Esophagus muscularis mucosa (tissue), 4 donors: ENCODE data around the gene GOT1. TPM values are rescaled to one million over a fixed set of nuclear protein-coding genes. Genes with fewer than 3 reads are reported as not detected.

Experiments used
- DNase-seq: peaks from one replicate; pipeline ENCODE4 v3.0.0-alpha.2; 2017; ENCODE audit errors: extremely low spot score
- H3K27ac ChIP-seq, 4 donors: fragments of 200-600 bp; sonication (generic); replicated peaks in 1 of 4; 1 replicate in 3 of 4; 2 replicates in 1 of 4; pipeline ENCODE4 v1.5.1; 2016 to 2019; ENCODE audit warnings: mild to moderate bottlenecking in 1 of 4
- H3K27me3 ChIP-seq, 4 donors: fragments of 200-600 bp; sonication (generic); one replicate each; pipeline versions ENCODE4 v1.5.1 to v1.6.0; 2016 to 2019
- H3K36me3 ChIP-seq, 4 donors: fragments of 200-600 bp; sonication (generic); one replicate each; pipeline ENCODE4 v1.5.1; 2016 to 2019
- H3K4me1 ChIP-seq, 4 donors: fragments of 200-600 bp; sonication (generic); one replicate each; pipeline ENCODE4 v1.5.1; 2016 to 2019
- H3K4me3 ChIP-seq, 4 donors: fragments of 200-600 bp; sonication (generic); 1 replicate in 2 of 4; 2 replicates in 2 of 4; pipeline ENCODE4 v1.5.1; 2016 to 2019; ENCODE audit warnings: mild to moderate bottlenecking in 4 of 4, moderate library complexity in 1 of 4
- H3K9me3 ChIP-seq, 4 donors: fragments of 200-600 bp; sonication (generic); 1 replicate in 3 of 4; 2 replicates in 1 of 4; pipeline ENCODE4 v1.5.1; 2016 to 2019
- EP300 ChIP-seq: sonication (generic); formaldehyde crosslinking; IDR thresholded peaks from one replicate; pipeline ENCODE4 v1.6.1; 2017; ENCODE audit warnings: antibody characterized with exemption
- POLR2A ChIP-seq: fragments of 450-650 bp; IDR thresholded peaks from one replicate; pipeline ENCODE4 v1.6.1; 2017; ENCODE audit warnings: antibody characterized with exemption, moderate library complexity, mild to moderate bottlenecking, low read depth
- POLR2AphosphoS5 ChIP-seq, 2 donors: sonication (generic); formaldehyde crosslinking; IDR thresholded peaks; one replicate each; pipeline ENCODE4 v1.6.1; 2017; ENCODE audit warnings: antibody characterized with exemption in 2 of 2
- WGBS: methylation state at CpG from one replicate; pipeline ENCODE4 v1.1.5; 2018; 5-methylcytosine and 5-hydroxymethylcytosine counted together
- intact Hi-C: fragments of 100-400 bp; cut with DNase I; formaldehyde crosslinking; loops from one replicate; pipeline ENCODE4 v1.15.1; 2023
- total RNA-seq, 4 donors: library from RNA; depleted of rRNA; stranded (reverse); fragments of >200 nt; gene quantifications; one replicate each; pipeline versions ENCODE4 v1.1.0 to v1.2.1, GENCODE V29; 2016
- TF ChIP-seq, protein P1 (sequence below), 3 experiments: fragments of 200-600 bp in 2 of 3; fragments of 450-650 bp in 1 of 3; sonication (generic) in 2 of 3; IDR thresholded peaks; one replicate each; pipeline ENCODE4 v1.5.1; 2017 to 2019; ENCODE audit warnings: antibody characterized with exemption in 3 of 3, mild to moderate bottlenecking in 2 of 3, moderate library complexity in 1 of 3

Gene GOT1
- total RNA-seq, 4 donors from 2014 or later = 31.0 to 37.4 (median 36.0) TPM

GRCh38 chr10:99365736-99366135 is 64.7 kb downstream of the GOT1 start:
- peaks cover 0 to 11% (median 3%) of the 10 kb centered on the region in 4 donors for H3K36me3 ChIP-seq
- H3K27me3 ChIP-seq = no peaks in the 10 kb centered on the region
- 78% methylated on average over 1 of the region's 1 CpG for WGBS
- intact Hi-C loops = no loop called here
- no peaks in the 10 kb centered on the region for H3K9me3 ChIP-seq
- no peaks in the 10 kb centered on the region for H3K4me1 ChIP-seq
- no peak for DNase-seq
- H3K27ac ChIP-seq = no peak overlapping the region
- TF ChIP-seq POLR2A (no peak), POLR2AphosphoS5 (IDR thresholded peaks at IDR 0.05) (no peak), EP300 (no peak)
- TF ChIP-seq, protein P1, sequence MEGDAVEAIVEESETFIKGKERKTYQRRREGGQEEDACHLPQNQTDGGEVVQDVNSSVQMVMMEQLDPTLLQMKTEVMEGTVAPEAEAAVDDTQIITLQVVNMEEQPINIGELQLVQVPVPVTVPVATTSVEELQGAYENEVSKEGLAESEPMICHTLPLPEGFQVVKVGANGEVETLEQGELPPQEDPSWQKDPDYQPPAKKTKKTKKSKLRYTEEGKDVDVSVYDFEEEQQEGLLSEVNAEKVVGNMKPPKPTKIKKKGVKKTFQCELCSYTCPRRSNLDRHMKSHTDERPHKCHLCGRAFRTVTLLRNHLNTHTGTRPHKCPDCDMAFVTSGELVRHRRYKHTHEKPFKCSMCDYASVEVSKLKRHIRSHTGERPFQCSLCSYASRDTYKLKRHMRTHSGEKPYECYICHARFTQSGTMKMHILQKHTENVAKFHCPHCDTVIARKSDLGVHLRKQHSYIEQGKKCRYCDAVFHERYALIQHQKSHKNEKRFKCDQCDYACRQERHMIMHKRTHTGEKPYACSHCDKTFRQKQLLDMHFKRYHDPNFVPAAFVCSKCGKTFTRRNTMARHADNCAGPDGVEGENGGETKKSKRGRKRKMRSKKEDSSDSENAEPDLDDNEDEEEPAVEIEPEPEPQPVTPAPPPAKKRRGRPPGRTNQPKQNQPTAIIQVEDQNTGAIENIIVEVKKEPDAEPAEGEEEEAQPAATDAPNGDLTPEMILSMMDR (IDR thresholded peaks at IDR 0.05) = no peak
- H3K4me3 ChIP-seq = no peak overlapping the region

DNA sequence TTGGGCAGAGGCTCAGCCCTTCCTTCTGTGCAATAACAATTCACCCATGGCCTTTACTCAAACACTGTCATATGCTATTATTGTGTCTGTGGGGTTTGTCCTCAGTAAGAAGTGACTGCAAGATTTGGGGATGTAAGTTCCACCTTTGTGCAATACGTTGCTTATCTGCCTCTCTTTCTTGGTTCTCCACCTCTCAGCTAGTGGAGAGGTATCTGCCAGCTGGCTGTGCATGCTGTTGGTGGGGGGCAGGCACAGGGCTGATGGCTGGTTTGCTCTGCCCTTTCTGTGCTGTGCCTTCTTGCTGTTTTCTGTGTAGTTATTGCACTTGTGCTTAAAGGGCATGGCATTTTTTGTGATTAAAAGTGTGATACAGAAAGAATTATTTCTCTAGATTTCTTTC is 65.1 kb downstream of the GOT1 start:
- Histone ChIP-seq H3K9me3 (no peaks in the 10 kb centered on the region), H3K4me3 (no peak overlapping the region), H3K36me3 (peaks cover 0 to 11% (median 3%) of the 10 kb centered on the region in 4 donors), H3K4me1 (no peaks in the 10 kb centered on the region), H3K27ac (no peak overlapping the region), H3K27me3 (no peaks in the 10 kb centered on the region)
- DNase-seq = no peak
- 42% methylated on average over 1 of the region's 1 CpG for WGBS
- TF ChIP-seq, protein P1 (IDR thresholded peaks at IDR 0.05) = no peak
- no peak for TF ChIP-seq EP300
- TF ChIP-seq POLR2AphosphoS5 (IDR thresholded peaks at IDR 0.05) = no peak
- no peak for TF ChIP-seq POLR2A
- intact Hi-C loops = no loop called here

GRCh38 chr10:99364125-99364524 is 66.3 kb downstream of the GOT1 start:
- Histone ChIP-seq H3K4me1 (no peaks in the 10 kb centered on the region), H3K36me3 (peaks cover 0 to 11% (median 3%) of the 10 kb centered on the region in 4 donors), H3K9me3 (no peaks in the 10 kb centered on the region), H3K27ac (no peak overlapping the region), H3K27me3 (no peaks in the 10 kb centered on the region), H3K4me3 (no peak overlapping the region)
- 83% methylated on average over 4 of the region's 4 CpGs for WGBS
- DNase-seq = no peak
- TF ChIP-seq POLR2A (no peak), EP300 (no peak), POLR2AphosphoS5 (IDR thresholded peaks at IDR 0.05) (no peak)
- TF ChIP-seq, protein P1 (IDR thresholded peaks at IDR 0.05) = no peak
- intact Hi-C loops = no loop called here

DNA sequence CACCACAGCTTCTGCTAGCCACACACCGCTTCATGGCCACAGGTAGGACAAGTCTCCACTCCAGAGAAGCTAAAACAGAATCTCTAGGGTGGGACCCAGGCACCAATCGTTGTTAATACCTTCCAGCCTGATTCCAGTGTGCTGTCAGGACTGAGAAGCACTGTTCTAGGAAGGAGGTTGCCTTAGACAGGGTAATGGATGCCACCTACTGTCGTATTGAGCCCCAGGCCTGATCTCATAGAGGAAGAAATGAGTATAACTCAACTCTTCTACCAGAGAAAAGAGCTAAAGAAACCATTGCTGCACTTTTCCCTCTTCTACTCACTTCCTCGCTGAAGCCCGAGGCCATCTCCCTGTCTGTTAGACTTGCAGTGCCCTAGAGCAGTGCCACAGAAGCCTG is 69.5 kb downstream of the GOT1 start:
- 72% methylated on average over 5 of the region's 5 CpGs for WGBS
- intact Hi-C loops = no loop called here
- Histone ChIP-seq H3K4me3 (no peak overlapping the region), H3K36me3 (peaks cover 0 to 21% (median 3%) of the 10 kb centered on the region in 4 donors), H3K27me3 (no peaks in the 10 kb centered on the region), H3K4me1 (no peaks in the 10 kb centered on the region), H3K9me3 (no peaks in the 10 kb centered on the region), H3K27ac (no peak overlapping the region)
- TF ChIP-seq POLR2AphosphoS5 (IDR thresholded peaks at IDR 0.05) = no peak
- TF ChIP-seq, protein P1 (IDR thresholded peaks at IDR 0.05) = no peak
- TF ChIP-seq POLR2A = no peak
- TF ChIP-seq EP300 = no peak
- no peak for DNase-seq

DNA sequence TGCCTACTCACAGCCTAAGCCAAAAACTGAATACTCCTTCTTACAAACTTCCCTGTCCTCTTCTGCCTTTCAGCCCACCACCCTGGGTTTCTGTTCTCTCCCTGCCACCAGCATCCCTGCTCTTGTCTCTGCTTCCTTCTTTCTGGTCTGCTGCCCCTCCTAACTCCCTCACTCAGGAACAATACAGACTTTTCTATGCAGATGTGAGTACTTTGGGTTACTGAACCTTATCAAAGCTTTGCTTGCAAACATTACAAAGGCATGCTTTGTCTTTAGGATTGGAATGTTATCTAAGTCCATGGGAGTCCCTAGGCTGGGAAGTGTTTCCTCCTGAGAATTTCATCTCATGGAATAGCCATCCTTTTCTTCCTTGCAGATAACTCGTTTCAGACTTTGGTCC is 72.3 kb downstream of the GOT1 start:
- no peak overlapping the region for H3K4me3 ChIP-seq
- intact Hi-C loops = no loop called here
- H3K27me3 ChIP-seq = no peaks in the 10 kb centered on the region
- H3K4me1 ChIP-seq = no peaks in the 10 kb centered on the region
- no peak for DNase-seq
- WGBS = 84% methylated on average over 1 of the region's 1 CpG
- TF ChIP-seq POLR2AphosphoS5 (IDR thresholded peaks at IDR 0.05) (no peak), EP300 (no peak), POLR2A (no peak)
- TF ChIP-seq, protein P1 (IDR thresholded peaks at IDR 0.05) = no peak
- peaks cover 0 to 21% (median 3%) of the 10 kb centered on the region in 4 donors for H3K36me3 ChIP-seq
- no peaks in the 10 kb centered on the region for H3K9me3 ChIP-seq
- H3K27ac ChIP-seq = no peak overlapping the region
